SKM-1 (cell line): ENCODE measurements around the gene DSN1.

Experiments
- DNase-seq: peaks from one replicate; lab custom pipeline; 2025; ENCODE audit not compliant: unreplicated experiment; lab: John Stamatoyannopoulos, UW

DSN1 gene

DNA sequence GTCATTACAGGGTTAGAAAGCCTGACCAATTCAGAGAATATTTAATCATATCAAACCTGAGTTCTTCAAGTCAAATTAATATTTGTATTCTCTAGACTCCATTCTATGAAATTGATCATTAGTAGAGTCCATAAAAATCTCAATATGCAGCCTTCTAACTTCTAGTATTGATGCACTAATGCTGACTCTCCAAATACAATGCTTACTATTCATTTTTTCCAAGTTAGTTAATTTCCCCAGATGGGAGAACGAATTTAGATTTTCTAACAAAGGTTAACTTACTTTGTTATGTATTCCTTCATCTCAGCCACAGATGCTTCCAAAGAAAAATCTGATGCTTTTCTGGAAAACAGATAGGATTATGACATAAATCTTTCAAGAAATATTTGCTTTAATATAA is 15.3 kb downstream of the DSN1 start:
- no peak for DNase-seq

DNA sequence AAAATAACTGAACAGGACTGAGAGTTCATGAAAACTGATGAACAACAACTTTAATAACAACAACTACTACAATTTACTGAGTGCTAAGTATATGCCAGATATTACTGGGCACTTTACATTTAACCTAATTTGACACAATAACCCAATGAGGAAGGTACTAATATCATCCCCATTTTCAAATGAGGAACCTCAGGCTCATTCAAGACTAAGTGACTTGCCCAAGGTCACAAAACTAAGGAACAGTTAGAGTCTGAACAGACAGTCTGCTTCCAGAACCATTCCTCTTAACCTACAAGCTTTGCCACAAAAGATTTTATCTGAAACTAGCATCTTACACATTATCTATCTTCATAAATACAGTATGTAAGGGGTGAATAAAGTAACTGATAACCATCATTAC is 17.1 kb downstream of the DSN1 start:
- no peak for DNase-seq

DNA sequence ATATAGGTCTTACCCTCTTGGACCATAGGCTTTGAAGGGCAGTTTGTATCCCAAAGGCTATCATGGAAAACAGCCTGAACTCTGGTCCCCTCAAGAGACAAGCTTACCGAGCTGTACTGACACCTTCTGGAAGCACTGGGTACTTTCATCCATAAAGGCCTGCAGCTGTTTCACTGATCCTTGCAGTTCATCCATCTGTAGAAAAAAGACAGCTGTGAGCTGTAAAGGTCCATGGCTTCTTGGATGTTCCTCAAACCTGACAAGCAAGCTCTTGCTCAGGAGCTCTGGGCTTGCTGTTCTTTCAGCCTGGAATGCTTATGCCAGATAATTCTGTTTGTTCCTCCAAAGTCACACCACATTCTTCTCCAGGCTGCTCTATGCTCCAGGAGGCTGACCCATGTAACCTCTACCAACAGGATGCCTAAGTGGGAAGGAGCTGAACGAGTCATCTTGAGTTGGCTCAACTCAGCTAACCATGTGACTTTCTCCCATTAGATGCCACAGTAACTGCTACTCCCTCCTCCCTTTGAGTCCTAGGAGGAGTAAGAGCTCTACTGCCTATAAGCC is 18.8 kb downstream of the DSN1 start:
- peak; percentile 42 for DNase-seq

DNA sequence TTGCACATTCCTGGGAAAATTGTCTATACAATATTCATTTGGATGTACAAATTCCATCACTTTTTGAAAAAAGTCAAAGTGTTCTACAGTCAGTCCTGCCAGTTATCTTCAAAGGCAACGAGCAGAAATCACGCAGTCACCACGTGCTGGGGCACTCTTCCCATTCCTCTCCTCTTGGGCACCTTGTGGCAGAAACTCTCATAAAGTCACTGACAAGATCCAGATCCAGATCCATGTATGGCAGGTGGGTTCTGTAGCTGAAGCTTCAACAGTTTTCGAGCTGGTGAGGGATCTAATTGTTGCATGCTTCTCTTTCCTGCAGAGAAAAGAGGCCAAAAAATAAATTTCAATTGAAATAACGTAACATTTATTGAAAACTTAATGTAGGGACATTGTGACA is 21.0 kb downstream of the DSN1 start:
- DNase-seq: no peak

DNA sequence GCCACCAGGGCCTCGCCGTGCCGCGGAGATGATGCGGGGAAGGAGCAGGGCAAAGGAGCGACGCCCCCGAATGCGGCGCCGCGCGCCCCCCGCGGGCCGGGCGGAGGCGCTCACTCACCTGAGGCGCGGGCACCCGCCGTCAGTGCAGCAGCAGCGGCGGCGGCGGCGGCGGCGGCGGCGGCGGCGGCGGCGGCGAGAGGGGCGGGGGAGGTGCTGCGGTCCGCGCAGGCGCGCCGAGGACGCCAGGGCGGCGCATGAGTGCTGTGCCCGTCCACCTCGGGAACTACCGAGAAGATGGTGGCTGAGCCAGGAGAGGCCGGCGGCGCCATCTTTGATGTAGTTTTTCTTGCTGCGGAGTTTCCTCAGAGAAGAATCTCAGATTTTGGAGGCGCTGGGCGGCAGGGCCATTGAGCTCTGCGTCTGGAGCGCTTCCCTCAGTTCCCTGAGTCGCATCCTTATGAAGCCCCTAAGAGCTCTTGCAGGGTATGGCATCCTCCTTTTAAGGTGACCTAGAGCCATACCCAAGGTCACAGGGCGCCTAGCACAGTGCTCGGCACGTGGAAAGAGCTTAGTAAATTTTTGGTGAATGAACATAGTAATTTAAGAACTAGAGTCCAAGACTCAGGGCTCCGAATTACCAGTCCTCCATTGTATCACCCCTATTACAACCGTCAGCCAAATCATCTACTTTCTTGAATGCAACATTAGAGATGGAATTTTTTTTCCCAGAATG is 27.5 kb downstream of the DSN1 start, which contains the start of gene NDRG3:
Gene NDRG3 (minus strand): TSS at position 164 of the 733 bp plus-strand sequence. CDS start 24,355 bp downstream, outside the sequence.
- DNase-seq: peak; percentile 90

DNA sequence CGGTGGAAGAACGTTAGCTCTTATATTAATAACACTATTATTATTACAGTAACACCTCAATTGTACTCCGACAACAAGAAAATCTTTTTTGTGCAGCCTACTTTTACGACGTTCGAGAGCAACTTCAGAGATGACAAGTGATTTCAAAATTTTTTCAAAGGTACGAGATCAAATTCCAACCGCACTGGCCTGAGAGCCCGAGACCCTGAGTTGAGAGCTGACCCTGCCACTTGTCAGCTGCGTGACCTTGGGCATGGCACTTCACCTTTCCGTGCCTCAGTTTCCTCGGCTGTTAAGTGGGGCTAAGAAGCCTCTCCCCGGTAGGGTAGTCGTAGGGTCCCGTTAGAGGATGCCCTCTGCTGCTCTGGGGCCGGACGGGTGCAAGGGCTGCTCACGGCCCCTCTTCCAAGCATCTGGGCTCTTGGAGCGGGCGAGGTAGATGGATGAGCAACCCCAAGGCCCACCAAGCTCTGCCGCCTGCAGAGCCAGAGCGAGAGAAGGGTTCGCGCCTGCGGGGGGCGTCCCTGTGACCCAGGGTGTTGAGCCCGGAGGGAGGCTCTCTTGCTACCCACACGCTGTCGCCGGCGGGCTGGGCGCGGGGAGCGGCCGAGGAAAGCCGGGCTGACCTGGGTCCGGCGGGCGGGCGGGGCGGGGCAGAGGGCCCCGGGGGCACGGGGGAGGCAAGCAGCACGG is 28.2 kb downstream of the DSN1 start:
- DNase-seq: no peak

DNA sequence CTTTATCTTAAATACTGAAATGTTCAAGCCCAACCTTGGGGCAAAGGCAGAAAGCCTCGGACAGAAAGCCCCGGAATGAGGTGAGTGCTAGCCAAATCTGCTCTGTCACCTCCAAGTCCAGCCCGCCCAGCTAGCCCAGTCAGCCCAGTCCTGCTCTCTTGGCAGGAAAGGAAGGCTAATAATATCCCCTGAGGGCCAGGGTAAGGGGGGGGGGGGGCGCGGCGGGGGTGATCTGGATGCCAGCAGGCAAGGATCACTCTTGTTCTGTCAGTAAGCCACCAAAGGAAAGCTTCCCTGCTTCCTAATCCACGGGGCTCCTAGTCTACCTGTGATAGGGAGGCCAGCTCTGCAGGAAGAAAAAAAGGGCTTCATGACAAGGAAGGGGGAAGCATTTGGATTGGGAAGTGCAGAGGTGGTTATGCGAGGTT is 28.8 kb downstream of the DSN1 start:
- no peak for DNase-seq

DNA sequence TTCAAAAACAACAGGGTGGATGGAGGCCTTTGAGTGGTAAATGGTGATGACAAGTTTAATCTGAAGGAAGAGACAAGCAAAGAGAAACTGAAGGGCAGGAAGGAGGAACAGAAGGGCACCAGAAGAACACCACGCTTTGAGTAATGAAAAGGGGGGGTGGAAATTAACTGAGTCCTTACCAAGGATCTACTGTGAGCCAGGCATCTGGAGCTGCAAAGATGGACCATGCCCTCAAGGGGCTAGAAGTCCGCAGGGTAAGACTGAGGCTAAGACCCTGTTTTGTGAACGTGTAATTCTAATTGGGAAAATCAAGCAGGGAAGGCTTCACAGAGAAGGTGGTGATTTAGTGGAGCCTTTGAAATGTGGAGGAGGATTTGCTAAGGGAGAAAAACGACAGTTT is 29.3 kb downstream of the DSN1 start:
- DNase-seq: no peak

DNA sequence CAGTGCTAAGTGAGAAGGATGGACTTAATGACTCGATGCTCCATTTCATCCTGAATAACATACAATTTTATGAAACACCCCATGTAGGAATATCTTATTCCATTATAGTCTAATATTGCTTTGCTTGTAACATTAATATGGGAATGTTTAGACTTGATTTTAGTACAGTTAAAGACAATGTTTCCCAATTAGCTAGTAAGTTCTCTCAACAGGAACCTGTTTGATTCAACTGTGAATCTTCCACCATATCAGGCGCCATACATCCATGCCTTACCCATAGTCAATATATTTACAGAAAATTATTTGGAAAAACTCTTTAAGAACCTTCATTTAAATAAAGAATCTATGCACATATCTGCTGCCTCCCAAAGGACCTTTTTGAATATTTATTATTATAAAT is 31.0 kb downstream of the DSN1 start:
- DNase-seq: no peak

DNA sequence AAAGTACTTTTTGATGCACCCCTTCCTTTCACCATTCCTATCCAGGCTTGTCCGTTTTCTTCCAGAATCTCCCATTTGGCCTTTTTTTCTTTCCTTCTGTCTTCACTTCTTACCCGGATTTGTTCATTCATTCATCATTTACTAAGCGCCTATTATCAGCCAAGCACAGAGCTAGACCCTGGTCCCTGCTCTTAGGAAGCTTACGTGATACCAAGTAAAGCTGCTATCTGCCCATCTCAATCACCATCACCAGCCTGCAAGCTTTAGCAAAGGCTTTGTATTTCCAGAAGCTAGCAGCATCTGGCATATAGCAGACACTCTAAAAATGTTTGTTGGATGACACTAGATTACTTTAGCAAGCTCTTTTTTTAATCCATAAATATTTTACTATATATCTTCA is 32.5 kb downstream of the DSN1 start:
- DNase-seq: no peak

DNA sequence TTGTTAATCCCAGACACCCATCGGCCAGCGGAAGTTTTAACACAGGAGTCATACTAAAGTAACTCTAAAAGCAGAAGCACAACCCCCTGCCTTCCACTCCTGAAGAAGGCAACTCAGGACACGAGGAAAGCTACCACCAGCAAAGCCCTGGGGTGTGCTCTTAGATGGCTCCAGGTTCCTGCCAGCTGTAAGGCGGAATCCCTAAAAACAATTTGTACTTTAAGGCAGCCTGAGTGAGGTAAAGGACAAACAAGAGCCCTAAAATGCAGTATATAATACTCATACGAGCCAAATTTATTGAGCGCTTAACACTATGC is 36.4 kb downstream of the DSN1 start:
- DNase-seq: no peak

DNA sequence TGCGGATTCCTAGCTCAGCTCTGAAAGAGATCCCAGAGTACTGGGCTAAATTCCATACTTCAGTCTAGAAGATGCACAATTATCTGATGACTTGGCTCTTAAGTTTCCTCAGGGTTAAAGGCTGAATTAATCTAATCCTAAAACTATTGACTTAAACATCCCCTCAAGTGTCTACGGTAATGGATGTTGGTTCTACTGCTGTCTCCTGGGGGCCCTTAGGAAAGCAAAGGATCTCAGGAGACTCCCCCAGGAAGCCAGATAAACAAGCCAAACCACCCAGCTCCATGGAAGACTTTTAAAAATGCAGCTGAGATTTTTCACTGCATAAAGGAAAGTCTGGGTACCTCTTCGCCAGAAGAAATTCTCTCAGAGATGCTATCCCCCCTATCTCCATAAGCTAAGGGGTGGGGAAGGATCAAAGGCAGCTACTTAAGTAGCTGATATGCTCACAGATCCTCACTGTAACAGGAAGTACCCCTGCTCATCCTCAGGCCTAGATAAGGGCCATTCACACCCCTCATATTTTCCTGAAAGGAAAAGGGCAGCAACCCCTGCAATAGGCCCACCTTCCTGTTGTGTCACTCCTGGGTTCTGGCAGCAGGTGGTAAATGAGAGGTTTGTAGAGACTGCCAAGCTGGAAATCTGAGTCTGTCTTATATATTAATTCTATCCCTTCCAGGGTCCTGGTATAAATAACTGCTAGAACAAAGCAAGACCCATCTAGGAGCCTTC is 36.9 kb downstream of the DSN1 start:
- DNase-seq: no peak

DNA sequence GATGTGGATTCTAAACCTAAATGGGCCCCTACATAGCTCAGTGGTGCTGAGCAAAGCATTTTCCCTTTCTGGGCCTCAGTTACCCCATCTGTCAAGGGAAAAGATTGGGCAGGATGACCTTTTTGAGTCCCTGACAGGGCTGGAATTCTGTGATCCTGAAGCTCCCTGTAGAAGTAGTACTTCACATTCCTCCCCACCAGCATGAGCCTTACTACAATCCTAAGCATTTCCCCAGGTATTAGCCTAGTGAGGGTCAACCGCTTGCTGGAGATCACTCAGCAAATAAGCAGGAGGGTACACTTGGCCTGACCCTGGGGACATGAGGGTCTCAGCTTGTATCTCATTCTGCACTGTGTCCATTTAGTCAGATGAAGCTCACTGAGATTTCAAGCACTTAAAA is 41.1 kb downstream of the DSN1 start:
- DNase-seq: no peak

DNA sequence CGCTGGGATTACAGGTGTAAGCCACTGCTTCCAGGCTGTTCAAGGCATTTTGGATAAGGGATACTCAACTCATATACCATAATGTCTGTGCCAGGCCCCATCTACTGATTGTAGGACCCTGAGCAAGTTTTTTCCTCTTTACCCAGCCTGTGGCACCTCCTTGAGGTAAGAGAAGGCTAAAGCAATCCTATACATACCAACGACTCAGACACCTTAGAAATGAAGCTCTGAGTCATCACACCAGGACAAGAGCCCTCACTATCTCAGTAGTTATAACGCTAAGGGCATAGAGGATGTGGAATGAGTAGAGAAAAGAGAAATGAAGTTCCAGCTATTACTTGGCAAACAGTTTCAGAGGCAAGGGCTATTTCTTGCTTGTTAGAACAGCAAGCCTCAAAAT is 44.6 kb downstream of the DSN1 start:
- DNase-seq: no peak

DNA sequence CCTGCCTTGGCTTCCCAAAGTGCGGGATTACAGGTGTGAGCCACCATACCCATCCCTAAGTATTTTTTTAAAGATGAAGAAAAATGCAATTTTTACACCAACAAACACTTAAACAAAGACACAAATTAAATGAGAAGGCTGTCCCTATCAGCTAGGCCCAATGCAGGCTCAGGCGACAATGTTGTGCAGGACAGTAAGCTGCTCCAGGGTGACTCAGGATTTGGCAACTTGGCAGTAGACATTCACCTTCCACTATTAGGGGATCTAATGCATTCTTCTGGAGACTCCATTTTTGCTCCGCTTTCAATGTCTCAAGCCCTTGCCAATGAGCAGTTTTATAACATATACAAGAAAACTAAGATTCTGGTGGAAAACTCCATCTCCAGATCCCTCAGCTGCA is 47.4 kb downstream of the DSN1 start:
- no peak for DNase-seq

DNA sequence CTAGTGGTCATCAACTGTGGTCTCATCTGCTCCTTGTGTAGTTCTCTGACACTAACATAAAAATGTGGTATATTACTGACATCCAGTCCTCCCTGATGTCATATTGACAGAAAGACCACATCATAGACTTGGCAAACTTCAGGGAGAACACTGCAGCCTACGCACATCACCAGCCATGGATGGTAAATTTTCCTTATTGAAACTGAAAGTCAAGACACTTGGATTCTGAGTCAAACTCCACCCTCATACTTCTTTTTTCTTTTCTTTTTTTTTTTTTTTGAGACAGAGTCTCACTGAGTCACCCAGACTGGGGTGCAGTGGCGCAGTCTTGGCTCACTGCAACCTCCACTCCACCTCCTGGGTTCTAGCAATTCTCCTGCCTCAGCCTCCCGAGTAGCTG is 53.1 kb downstream of the DSN1 start:
- DNase-seq: no peak

DNA sequence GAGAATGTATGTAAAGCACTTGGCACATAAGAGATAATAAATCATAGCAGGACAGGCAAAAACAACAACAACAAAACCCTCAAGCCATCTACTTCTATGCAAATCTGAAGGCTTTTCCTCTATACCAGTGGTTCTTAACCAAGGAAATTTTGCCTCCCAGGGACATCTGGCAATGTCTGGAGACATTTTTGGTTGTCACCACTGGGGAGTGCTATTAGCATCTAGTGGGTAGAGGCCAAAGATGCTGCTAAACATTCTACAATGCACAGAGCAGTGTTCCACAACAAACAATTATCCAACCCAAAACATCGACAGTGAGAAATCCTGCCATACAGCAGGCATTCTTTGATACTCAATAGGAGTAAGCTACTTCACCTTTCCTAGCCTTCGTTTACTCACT is 55.9 kb downstream of the DSN1 start:
- DNase-seq: no peak

DNA sequence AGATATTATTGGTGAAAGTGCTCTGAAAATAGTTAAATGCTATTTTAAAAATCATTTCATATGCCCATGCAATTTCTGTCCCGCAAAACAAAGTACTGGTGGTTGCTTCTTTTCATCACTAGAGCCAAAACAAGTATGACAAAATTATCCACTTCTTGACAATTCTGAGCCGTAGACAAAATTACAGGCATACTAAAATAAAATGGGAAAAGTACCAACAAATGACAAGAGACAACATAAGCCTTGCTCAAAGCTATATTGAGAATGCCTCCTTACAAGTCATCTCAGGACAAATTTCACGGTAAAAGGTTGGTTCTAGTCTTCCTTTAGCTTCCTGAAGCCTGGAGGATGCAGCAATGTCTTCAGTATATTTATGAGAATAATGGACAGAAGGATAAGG is 56.5 kb downstream of the DSN1 start:
- DNase-seq: no peak

DNA sequence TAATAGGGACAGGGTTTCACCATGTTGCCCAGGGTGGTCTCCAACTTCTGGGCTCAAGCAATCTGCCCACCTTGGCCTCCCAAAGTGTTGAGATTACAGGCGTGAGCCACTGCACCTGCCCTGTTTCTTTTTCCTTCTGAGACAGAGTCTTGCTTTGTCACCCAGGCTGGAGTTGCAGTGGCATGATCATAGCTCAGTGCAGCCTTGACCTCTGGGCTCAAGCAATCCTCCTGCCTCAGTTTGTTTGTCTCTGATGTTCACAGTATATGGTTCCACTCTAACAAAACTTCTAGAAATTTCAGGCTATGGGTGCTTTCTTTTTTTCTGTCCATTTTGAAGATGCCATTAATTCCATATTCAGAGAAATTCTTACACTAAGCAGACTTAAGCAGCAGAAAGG is 60.8 kb downstream of the DSN1 start:
- no peak for DNase-seq

DNA sequence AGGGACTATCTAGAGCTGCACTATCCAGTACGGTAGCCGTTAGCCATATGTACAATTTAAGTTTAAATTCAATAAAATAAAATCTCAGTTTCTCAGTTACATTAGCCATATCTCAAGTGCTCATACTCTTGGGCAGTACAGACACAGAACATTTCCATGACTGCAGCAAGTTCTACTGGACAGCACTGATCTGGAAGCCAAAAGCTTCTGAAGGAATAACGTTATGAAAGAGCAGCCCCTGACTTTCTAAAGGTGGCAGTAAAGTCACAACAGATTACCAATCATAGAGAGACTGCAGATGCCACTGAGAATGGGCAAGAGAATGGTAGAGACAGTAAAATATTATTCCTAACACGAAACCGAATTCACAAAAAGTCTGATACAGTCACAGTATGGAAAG is 64.4 kb downstream of the DSN1 start:
- no peak for DNase-seq

DNA sequence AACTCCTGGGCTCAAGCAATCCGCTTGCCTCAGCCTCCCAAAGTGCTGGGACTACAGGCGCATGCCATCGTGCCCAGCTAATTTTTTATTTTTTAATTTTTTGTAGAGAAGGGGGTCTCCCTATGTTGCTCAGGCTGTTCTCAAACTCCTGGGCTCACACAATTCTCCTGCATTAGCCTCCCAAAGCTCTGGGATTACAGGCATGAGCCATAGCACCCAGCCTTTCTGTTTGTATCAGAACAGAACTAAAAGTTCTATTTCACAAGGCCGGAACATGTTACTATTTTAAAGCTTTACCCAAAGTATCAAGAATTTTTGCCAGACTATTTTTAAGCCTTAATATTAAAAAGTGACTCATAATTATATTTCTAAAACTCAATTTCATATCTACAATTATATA is 70.0 kb downstream of the DSN1 start:
- no peak for DNase-seq
